ENCODE measurements around the gene NEK2. TPM values are rescaled to one million over a fixed set of nuclear protein-coding genes. Genes with fewer than 3 reads are reported as not detected.

Gene NEK2
- total RNA-seq, 4 donors from 2014 or later: 2.4 to 11.8 (median 6.5) TPM

GRCh38 chr1:211680752-211681327 lies 5.4 kb upstream of the NEK2 start:
- no peak for DNase-seq
- WGBS, 2 donors: 1 to 3% methylated on average over 9 of the region's 9 CpGs

GRCh38 chr1:211677659-211678058 lies 2.2 kb upstream of the NEK2 start:
- Histone ChIP-seq H3K27me3 (no peaks in the 10 kb centered on the region), H3K27ac (no peak overlapping the region), H3K9me3 (no peaks in the 10 kb centered on the region), H3K4me3 (no peak overlapping the region), H3K4me1 (peaks cover 8 to 26% (median 10%) of the 10 kb centered on the region in 3 donors), H3K36me3 (no peaks in the 10 kb centered on the region)
- 47 to 53% methylated on average over 6 of the region's 6 CpGs for WGBS, 2 donors
- DNase-seq: no peak
- no peak for TF ChIP-seq CTCF (IDR thresholded peaks at IDR 0.05)
- TF ChIP-seq POLR2A (IDR thresholded peaks at IDR 0.05): no peak
- intact Hi-C loops (cut with DNase I): no loop called here

More at GRCh38 chr1:211680752-211681327, 5.4 kb upstream of the NEK2 start:
- Histone ChIP-seq H3K27ac (no peak overlapping the region), H3K4me3 (no peak overlapping the region), H3K9me3 (no peaks in the 10 kb centered on the region), H3K36me3 (no peaks in the 10 kb centered on the region), H3K27me3 (no peaks in the 10 kb centered on the region), H3K4me1 (peaks cover 0 to 11% (median 2%) of the 10 kb centered on the region in 3 donors)
- TF ChIP-seq POLR2A (IDR thresholded peaks at IDR 0.05) (no peak), CTCF (IDR thresholded peaks at IDR 0.05) (peak; percentile 59 to 88 (median 84))
- intact Hi-C loops (cut with DNase I): no loop called here

- no peak overlapping the region for H3K4me3 ChIP-seq
- no peaks in the 10 kb centered on the region for H3K36me3 ChIP-seq
- peaks cover 8 to 26% (median 10%) of the 10 kb centered on the region in 3 donors for H3K4me1 ChIP-seq
- no peak overlapping the region for H3K27ac ChIP-seq
- no peak for DNase-seq
- H3K9me3 ChIP-seq: no peaks in the 10 kb centered on the region
- H3K27me3 ChIP-seq: no peaks in the 10 kb centered on the region
- TF ChIP-seq POLR2A (IDR thresholded peaks at IDR 0.05): no peak
- TF ChIP-seq CTCF (IDR thresholded peaks at IDR 0.05): no peak
- intact Hi-C loops (cut with DNase I): no loop called here
Measured at GRCh38 chr1:211676761-211677160, 1.3 kb upstream of the NEK2 start.

DNA sequence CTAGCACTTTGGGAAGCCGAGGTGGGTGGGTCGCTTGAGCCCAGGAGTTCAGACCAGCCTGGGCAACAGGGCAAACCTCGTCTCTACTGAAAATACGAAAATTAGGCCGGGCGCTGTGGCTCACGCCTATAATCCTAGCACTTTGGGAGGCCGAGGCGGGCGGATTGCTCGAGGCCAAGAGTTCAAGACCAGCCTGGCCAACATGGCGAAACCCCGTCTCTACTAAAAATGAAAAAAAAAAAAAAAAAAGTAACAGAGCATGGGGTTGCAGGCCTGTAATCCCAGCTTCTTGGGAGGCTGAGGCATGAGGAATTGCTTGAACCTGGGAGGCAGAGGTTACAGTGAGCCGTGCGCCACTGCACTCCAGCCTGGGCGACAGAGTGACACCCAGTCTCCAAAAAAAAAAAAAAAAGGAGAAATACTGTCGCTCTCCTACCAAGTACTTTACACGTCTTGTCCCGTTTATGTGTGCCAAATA lies 724 bp upstream of the NEK2 start:
- TF ChIP-seq POLR2A (IDR thresholded peaks at IDR 0.05) (no peak), CTCF (IDR thresholded peaks at IDR 0.05) (peak in 1 of 6 experiments; percentile 5)
- no peaks in the 10 kb centered on the region for H3K9me3 ChIP-seq
- H3K27me3 ChIP-seq: no peaks in the 10 kb centered on the region
- peak overlapping the region; percentile 49 to 73 (median 55) for H3K4me3 ChIP-seq
- DNase-seq: no peak
- WGBS, 2 donors: 51 to 72% methylated on average over 7 to 9 of the region's 19 CpGs
- intact Hi-C loops (cut with DNase I): no loop called here
- peak overlapping the region in 2 of 4 donors; percentile 36 to 37 for H3K27ac ChIP-seq
- no peaks in the 10 kb centered on the region for H3K36me3 ChIP-seq
- H3K4me1 ChIP-seq: peaks cover 8 to 26% (median 10%) of the 10 kb centered on the region in 3 donors

GRCh38 chr1:211667065-211667617 lies 8.3 kb downstream of the NEK2 start:
- no peaks in the 10 kb centered on the region for H3K4me1 ChIP-seq
- intact Hi-C loops (cut with DNase I): no loop called here
- H3K9me3 ChIP-seq: no peaks in the 10 kb centered on the region
- WGBS, 2 donors: 85 to 100% methylated on average over 2 of the region's 2 CpGs
- H3K36me3 ChIP-seq: peaks cover 0 to 6% (median 0%) of the 10 kb centered on the region in 3 donors
- no peak for DNase-seq
- no peak overlapping the region for H3K4me3 ChIP-seq
- TF ChIP-seq POLR2A (IDR thresholded peaks at IDR 0.05) (no peak), CTCF (IDR thresholded peaks at IDR 0.05) (no peak)
- H3K27me3 ChIP-seq: no peaks in the 10 kb centered on the region
- no peak overlapping the region for H3K27ac ChIP-seq
